Measurements from ENCODE around the gene SPEF1. TPM values are rescaled to one million over a fixed set of nuclear protein-coding genes. Genes with fewer than 3 reads are reported as not detected.

The SPEF1 gene
- total RNA-seq, 4 donors from 2014 or later = not detected

DNA sequence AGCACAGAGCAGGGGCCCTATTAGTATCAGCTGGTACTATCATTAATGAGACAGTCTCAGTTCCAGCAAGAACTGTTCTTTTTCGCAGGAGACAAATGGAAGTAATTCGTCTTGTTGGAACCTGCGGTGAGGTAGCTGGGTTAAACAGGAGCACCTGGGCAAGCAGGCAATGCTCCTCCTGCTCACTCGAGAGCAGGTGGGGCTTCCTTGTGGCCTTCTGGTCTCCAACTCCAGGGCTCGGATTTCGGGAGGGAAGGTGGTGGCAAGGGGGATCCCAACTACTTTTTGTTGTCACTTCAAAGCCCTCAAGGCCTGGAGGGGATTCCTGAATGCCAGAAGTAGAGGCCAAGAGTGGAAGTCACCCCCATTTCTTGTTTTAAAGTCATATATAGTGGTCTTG lies 1.3 kb upstream of the SPEF1 start:
- peak overlapping the region in 1 of 4 donors; percentile 87 for H3K27ac ChIP-seq
- H3K36me3 ChIP-seq = peaks cover 0 to 23% of the 10 kb centered on the region in 2 donors
- H3K9me3 ChIP-seq = no peaks in the 10 kb centered on the region
- no peaks in the 10 kb centered on the region for H3K27me3 ChIP-seq
- H3K4me3 ChIP-seq = no peak overlapping the region
- peaks cover 2 to 80% (median 41%) of the 10 kb centered on the region in 3 donors for H3K4me1 ChIP-seq
- WGBS, 2 donors (ENCODE audit: low coverage in 1 of 2) = 70% methylated on average over 3 of the region's 6 CpGs; no CpG with 5 or more reads in 1 of the 2 donors
- no peak for TF ChIP-seq EP300 (IDR thresholded peaks at IDR 0.05)
- TF ChIP-seq, protein P1, sequence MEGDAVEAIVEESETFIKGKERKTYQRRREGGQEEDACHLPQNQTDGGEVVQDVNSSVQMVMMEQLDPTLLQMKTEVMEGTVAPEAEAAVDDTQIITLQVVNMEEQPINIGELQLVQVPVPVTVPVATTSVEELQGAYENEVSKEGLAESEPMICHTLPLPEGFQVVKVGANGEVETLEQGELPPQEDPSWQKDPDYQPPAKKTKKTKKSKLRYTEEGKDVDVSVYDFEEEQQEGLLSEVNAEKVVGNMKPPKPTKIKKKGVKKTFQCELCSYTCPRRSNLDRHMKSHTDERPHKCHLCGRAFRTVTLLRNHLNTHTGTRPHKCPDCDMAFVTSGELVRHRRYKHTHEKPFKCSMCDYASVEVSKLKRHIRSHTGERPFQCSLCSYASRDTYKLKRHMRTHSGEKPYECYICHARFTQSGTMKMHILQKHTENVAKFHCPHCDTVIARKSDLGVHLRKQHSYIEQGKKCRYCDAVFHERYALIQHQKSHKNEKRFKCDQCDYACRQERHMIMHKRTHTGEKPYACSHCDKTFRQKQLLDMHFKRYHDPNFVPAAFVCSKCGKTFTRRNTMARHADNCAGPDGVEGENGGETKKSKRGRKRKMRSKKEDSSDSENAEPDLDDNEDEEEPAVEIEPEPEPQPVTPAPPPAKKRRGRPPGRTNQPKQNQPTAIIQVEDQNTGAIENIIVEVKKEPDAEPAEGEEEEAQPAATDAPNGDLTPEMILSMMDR (IDR thresholded peaks at IDR 0.05) = no peak
- no peak for TF ChIP-seq POLR2A (IDR thresholded peaks at IDR 0.05)
- TF ChIP-seq POLR2AphosphoS5 (IDR thresholded peaks at IDR 0.05) = no peak
- no peak for ATAC-seq

- no peak overlapping the region for H3K4me3 ChIP-seq
- peaks cover 0 to 55% (median 20%) of the 10 kb centered on the region in 3 donors for H3K4me1 ChIP-seq
- no peak for TF ChIP-seq POLR2A (IDR thresholded peaks at IDR 0.05)
- TF ChIP-seq EP300 (IDR thresholded peaks at IDR 0.05) = no peak
- TF ChIP-seq, protein P1 (IDR thresholded peaks at IDR 0.05) = no peak
- ATAC-seq = no peak
- H3K36me3 ChIP-seq = peaks cover 0 to 15% of the 10 kb centered on the region in 2 donors
- H3K27ac ChIP-seq = no peak overlapping the region
- H3K27me3 ChIP-seq = no peaks in the 10 kb centered on the region
- WGBS, 2 donors (ENCODE audit: low coverage in 1 of 2) = 17 to 27% methylated on average over 1 to 2 of the region's 18 CpGs
- no peaks in the 10 kb centered on the region for H3K9me3 ChIP-seq
These were observed 2.3 kb downstream of the SPEF1 start for GRCh38 chr20:3778976-3779375.

- H3K27me3 ChIP-seq = no peaks in the 10 kb centered on the region
- peak overlapping the region in 3 of 4 donors; percentile 36 to 69 (median 41) for H3K27ac ChIP-seq
- ATAC-seq = peak; percentile 77
- 50% methylated on average over 9 of the region's 70 CpGs; no CpG with 5 or more reads in 1 of the 2 donors for WGBS, 2 donors (ENCODE audit: low coverage in 1 of 2)
- no peaks in the 10 kb centered on the region for H3K9me3 ChIP-seq
- H3K4me1 ChIP-seq = peaks cover 0 to 45% (median 12%) of the 10 kb centered on the region in 3 donors
- H3K36me3 ChIP-seq = peaks cover 0 to 6% of the 10 kb centered on the region in 2 donors
- peak overlapping the region; percentile 23 to 55 for H3K4me3 ChIP-seq
- TF ChIP-seq, protein P1 (IDR thresholded peaks at IDR 0.05) = peak in 2 of 4 experiments; percentile 8 to 35
- TF ChIP-seq POLR2AphosphoS5 (IDR thresholded peaks at IDR 0.05) = no peak
These were observed 3.3 kb downstream of the SPEF1 start for GRCh38 chr20:3777716-3778629.

- ATAC-seq = no peak
- Histone ChIP-seq H3K4me1 (peaks cover 0 to 39% (median 12%) of the 10 kb centered on the region in 3 donors), H3K27me3 (no peaks in the 10 kb centered on the region), H3K9me3 (no peaks in the 10 kb centered on the region), H3K27ac (peak overlapping the region in 3 of 4 donors; percentile 36 to 69 (median 41)), H3K36me3 (no peaks in the 10 kb centered on the region), H3K4me3 (peak overlapping the region; percentile 23 to 55)
- TF ChIP-seq, protein P1 (IDR thresholded peaks at IDR 0.05) = no peak
- TF ChIP-seq POLR2A (IDR thresholded peaks at IDR 0.05) = no peak
- TF ChIP-seq POLR2AphosphoS5 (IDR thresholded peaks at IDR 0.05) = no peak
- TF ChIP-seq EP300 (IDR thresholded peaks at IDR 0.05) = no peak
- 13% methylated on average over 11 of the region's 16 CpGs; no CpG with 5 or more reads in 1 of the 2 donors for WGBS, 2 donors (ENCODE audit: low coverage in 1 of 2)
These were observed 3.9 kb downstream of the SPEF1 start for GRCh38 chr20:3777381-3777715.
